PC-9 (cell line): ENCODE measurements around the gene PTTG1IP.

Source experiments
- CTCF ChIP-seq: fragments of 200-600 bp; sonication (generic); conservative IDR thresholded peaks from 2 replicates; pipeline ENCODE4 v1.6.1; 2017; ENCODE audit warnings: mixed run types, antibody characterized with exemption, mild to moderate bottlenecking, moderate library complexity
- EZH2 ChIP-seq: fragments of 200-600 bp; sonication (generic); IDR thresholded peaks from 2 replicates; pipeline ENCODE4 v1.8.0; 2017; ENCODE audit warnings: antibody characterized with exemption, low read depth

- TF ChIP-seq CTCF, result no peak
- TF ChIP-seq EZH2, result no peak
These were observed 54.9 kb downstream of the PTTG1IP start for GRCh38 chr21:44818640-44819011.
